ENCODE measurements around the gene SYT9. TPM values are rescaled to one million over a fixed set of nuclear protein-coding genes. Genes with fewer than 3 reads are reported as not detected.

SYT9 gene
- total RNA-seq, 1 donor = under 0.01 TPM

DNA sequence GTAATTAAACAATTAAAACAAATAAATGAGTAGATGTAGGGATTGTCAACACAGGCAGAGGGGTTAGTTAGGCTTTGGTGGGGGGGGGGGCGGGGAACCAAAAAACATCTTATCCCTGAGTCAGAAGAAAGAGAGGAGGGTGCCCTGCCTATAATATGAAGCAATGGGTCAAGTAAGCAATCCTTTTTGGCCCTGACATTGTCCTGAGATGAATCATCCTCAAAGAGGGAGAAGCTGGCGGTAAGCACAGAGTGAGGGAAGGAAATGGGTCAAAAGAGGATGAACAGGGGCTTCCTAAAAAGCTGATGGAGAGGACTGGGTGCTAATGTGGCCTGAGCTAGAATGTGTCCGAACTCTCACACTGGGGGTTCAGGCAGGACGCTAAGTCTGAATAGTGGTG, 238.3 kb downstream of the SYT9 start:
- TF ChIP-seq, protein P1, sequence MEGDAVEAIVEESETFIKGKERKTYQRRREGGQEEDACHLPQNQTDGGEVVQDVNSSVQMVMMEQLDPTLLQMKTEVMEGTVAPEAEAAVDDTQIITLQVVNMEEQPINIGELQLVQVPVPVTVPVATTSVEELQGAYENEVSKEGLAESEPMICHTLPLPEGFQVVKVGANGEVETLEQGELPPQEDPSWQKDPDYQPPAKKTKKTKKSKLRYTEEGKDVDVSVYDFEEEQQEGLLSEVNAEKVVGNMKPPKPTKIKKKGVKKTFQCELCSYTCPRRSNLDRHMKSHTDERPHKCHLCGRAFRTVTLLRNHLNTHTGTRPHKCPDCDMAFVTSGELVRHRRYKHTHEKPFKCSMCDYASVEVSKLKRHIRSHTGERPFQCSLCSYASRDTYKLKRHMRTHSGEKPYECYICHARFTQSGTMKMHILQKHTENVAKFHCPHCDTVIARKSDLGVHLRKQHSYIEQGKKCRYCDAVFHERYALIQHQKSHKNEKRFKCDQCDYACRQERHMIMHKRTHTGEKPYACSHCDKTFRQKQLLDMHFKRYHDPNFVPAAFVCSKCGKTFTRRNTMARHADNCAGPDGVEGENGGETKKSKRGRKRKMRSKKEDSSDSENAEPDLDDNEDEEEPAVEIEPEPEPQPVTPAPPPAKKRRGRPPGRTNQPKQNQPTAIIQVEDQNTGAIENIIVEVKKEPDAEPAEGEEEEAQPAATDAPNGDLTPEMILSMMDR (IDR thresholded peaks at IDR 0.05; ENCODE audit: insufficient read depth, low read depth, low read length) = no peak
- DNase-seq (ENCODE audit: low read depth) = peak; percentile 73
- no peak overlapping the region for H3K4me3 ChIP-seq (ENCODE audit: low read depth, low read length)

DNA sequence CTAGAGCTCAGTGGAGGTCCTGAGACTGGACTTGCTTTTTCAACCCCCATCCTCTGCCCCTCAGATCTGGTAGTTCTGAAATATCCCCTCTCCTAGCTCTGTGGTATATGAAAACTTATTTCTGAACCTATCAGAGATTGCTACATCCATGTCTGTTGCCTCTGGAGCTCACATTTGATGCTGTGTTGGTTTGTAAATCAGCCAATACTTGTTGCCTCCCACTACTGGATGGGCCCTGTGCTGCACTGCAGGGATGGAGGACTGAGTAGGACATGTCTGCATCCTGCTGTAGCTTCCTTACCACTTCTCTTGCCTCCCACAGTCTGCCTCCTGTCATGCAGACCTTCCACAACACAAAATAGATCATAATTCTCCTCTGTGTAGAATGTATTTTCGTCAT, 238.8 kb downstream of the SYT9 start:
- H3K4me3 ChIP-seq (ENCODE audit: low read depth, low read length) = no peak overlapping the region
- DNase-seq (ENCODE audit: low read depth) = peak; percentile 55
- TF ChIP-seq, protein P1 (IDR thresholded peaks at IDR 0.05; ENCODE audit: insufficient read depth, low read depth, low read length) = no peak

DNA sequence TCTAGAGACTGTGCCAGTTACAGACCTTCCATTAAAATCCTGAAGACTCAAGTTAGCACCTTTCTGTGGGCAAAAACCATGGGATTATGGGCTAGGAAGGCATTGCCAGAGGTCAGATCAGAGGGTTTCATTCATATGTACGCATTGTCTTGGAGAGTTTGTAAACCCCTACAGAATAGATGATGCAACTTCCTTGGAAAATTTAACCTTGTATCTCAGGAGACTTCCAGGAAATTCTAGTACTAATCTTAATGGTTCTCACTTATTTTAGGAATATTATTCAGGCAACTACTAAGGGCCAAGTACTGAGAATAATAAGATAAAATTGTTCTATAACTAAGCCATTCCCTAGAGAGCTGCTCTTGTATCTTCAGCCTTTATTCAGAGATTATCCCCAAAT, 240.5 kb downstream of the SYT9 start:
- no peak overlapping the region for H3K4me3 ChIP-seq (ENCODE audit: low read depth, low read length)
- TF ChIP-seq, protein P1 (IDR thresholded peaks at IDR 0.05; ENCODE audit: insufficient read depth, low read depth, low read length) = no peak
- no peak for DNase-seq (ENCODE audit: low read depth)

DNA sequence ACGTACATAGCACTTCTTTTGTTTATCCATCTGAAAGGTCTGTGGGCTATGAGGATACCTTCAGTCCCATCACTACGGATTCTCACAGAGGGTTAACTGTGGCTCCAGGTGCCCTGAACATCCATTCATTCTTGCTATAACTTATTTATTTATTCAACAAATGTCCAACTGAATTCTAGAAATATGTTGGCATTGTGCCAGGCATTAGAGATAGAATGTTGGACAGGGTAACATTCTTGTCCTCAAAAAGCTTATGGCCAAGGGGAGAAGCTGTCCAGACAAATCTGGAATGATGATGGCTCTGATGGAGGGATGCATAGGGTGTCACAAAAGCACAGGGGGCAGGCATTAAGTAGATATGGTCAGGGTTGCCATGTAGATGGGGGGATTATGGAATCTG, 242.0 kb downstream of the SYT9 start:
- no peak for DNase-seq (ENCODE audit: low read depth)
- no peak overlapping the region for H3K4me3 ChIP-seq (ENCODE audit: low read depth, low read length)
- TF ChIP-seq, protein P1 (IDR thresholded peaks at IDR 0.05; ENCODE audit: insufficient read depth, low read depth, low read length) = no peak

DNA sequence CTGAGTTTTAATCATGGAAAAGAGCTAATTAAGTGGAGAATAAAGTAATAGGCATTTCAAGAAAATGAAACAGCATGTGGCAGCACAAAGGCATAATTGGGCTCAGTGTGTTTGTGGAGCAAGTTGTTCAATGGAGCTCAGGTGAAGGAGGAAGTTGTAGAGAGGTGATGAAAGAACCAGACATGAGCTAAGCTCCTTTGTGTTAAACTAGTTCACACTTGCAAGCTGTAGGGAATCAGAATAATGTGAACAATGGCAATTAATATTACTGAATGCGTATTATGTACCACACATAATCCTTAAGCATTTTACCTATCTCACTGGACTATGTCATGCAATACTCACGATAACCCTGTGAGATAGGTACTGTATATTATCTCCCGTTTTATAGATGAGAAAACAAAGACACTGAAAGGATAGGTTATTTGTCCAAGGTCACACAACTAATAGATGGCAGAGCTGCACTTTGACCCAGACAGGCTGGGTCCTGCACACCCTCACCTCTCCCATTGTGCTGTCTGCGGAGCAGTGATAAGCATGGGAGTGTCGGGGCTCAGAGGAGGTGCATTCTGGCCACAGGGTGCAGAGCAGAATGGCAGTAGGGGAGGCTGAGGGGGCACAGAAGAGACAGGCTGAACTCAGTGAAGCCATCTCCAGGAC, 242.5 kb downstream of the SYT9 start:
- TF ChIP-seq, protein P1 (IDR thresholded peaks at IDR 0.05; ENCODE audit: insufficient read depth, low read depth, low read length) = no peak
- DNase-seq (ENCODE audit: low read depth) = no peak

DNA sequence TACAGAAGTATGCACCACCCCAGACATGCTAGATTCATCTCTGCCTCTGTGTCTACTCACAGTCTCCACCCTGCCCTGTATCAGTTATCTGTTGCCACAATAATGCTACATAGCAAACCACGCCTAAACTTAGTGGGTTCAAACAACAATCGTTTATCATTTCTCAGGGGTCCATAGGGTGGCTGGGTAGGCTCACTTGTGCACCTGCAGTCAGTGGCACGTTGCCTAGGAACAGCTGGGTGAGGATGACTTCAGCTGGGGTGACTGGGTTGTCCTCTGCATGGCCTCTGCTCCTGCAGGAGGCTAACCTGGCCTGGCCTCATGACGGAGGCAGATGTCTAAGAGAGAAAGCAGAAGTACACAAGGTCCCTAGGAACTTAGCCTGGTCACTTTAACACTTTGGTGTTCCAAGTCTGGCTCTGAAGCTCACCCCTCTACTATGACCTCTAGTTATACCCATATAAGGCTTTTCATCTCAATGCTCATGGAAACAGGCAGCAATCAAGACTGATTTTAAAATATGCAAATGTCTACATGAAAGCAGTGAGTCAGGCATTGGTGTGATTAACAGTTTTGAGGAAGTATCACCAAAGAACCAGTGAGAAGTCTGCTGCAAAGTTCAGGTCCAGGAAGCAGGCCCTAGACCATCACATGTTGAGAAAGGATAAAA, 244.3 kb downstream of the SYT9 start:
- DNase-seq (ENCODE audit: low read depth) = no peak
- TF ChIP-seq, protein P1 (IDR thresholded peaks at IDR 0.05; ENCODE audit: insufficient read depth, low read depth, low read length) = no peak
- no peak overlapping the region for H3K4me3 ChIP-seq (ENCODE audit: low read depth, low read length)

More for the DNA sequence above, 242.5 kb downstream of the SYT9 start:
- no peak overlapping the region for H3K4me3 ChIP-seq (ENCODE audit: low read depth, low read length)

Measured in fibroblast of villous mesenchyme (primary cell).